ENCODE data around the gene ZNG1A. TPM values are rescaled to one million over a fixed set of nuclear protein-coding genes. Genes with fewer than 3 reads are reported as not detected.
A peak's percentile ranks its signal among the peaks of the same experiment; 100 is the strongest.

Gene ZNG1A
- total and polyA plus RNA-seq, 9 of the 15 experiments (the other 6 are each of a cell fraction or from before 2014, with no cell fraction given), result 20.7 to 90.6 (median 41.7) TPM

GRCh38 chr9:215631-216155 lies 36.8 kb upstream of the ZNG1A start (continued):
- TF ChIP-seq CREB3 (tag; conservative IDR thresholded peaks at IDR 0.05; ENCODE audit: low read depth) (no peak), CSDE1 (IDR thresholded peaks at IDR 0.05) (no peak), ATF3 (IDR thresholded peaks at IDR 0.05) (peak; percentile 62; the same call in 1 of the 2 replicates), ATF3 (CRISPR knock-in tag; conservative IDR thresholded peaks at IDR 0.05) (no peak), ZNF316 (IDR thresholded peaks at IDR 0.05) (peak; percentile 64), ZFP30 (CRISPR knock-in tag; IDR thresholded peaks at IDR 0.05; ENCODE audit: borderline replicate concordance) (no peak), DLX4 (CRISPR knock-in tag; IDR thresholded peaks at IDR 0.05) (no peak), ZNF263 (CRISPR knock-in tag; IDR thresholded peaks at IDR 0.05; ENCODE audit: borderline replicate concordance) (no peak), HNRNPUL1 (IDR thresholded peaks at IDR 0.05; ENCODE audit: low read length) (no peak), E2F6 (IDR thresholded peaks at IDR 0.05; ENCODE audit: borderline replicate concordance in 1 of 2, extremely low read depth in 1 of 2, insufficient read depth in 1 of 2, insufficient read length in 1 of 2, low read depth in 1 of 2, low read length in 1 of 2, poor library complexity in 1 of 2, severe bottlenecking in 1 of 2) (no peak), CHD1 (IDR thresholded peaks at IDR 0.05; ENCODE audit: low read length) (no peak), ZNF507 (tag; conservative IDR thresholded peaks at IDR 0.05) (no peak), PBX2 (CRISPR knock-in tag; IDR thresholded peaks at IDR 0.05; ENCODE audit: low read depth) (no peak), PBX2 (tag; conservative IDR thresholded peaks at IDR 0.05; ENCODE audit: low read depth) (no peak), ZNF282 (CRISPR knock-in tag; IDR thresholded peaks at IDR 0.05) (no peak), CBFA2T2 (conservative IDR thresholded peaks at IDR 0.05) (no peak), NFE2 (IDR thresholded peaks at IDR 0.05; ENCODE audit: low read depth) (no peak), NR2C1 (IDR thresholded peaks at IDR 0.05) (no peak), NR2C1 (tag; IDR thresholded peaks at IDR 0.05) (no peak), ZNF830 (CRISPR knock-in tag; IDR thresholded peaks at IDR 0.05) (no peak)
